PC-9 (cell line): ENCODE results near the gene RUNX1. TPM values are rescaled to one million over a fixed set of nuclear protein-coding genes. Genes with fewer than 3 reads are reported as not detected.

ENCODE experiments used
- BruUV-seq: library from RNA; stranded (reverse); fragments of 400-500 nt; replicated peaks from 2 replicates; lab custom pipeline; 2021; lab: Mats Ljungman, UMichigan
- CTCF ChIA-PET: fragments of 300-600 bp; sonication (Branson Sonifier 250); formaldehyde crosslinking; loops from one replicate; lab custom pipeline; 2022; ENCODE audit warnings: antibody characterized with exemption; lab: Charles Lee
- POLR2A ChIA-PET: fragments of 300-600 bp; sonication (Branson Sonifier 250); formaldehyde crosslinking; loops from one replicate; lab custom pipeline; 2022; ENCODE audit warnings: antibody characterized with exemption; ENCODE audit not compliant: unreplicated experiment; lab: Charles Lee
- DNase-seq, 2 experiments: peaks; one replicate each; pipeline versions ENCODE4 v3.0.0 to v3.0.0-alpha.2; 2015 to 2022; ENCODE audit warnings: mixed read lengths in 1 of 2
- H2AFZ ChIP-seq: fragments of 200-600 bp; sonication (generic); 2 replicates; pipeline ENCODE4 v1.8.1; 2017; ENCODE audit warnings: antibody characterized with exemption
- H3F3A ChIP-seq: fragments of 200-600 bp; sonication (generic); 2 replicates; pipeline ENCODE4 v1.8.1; 2017; ENCODE audit warnings: antibody characterized with exemption, mild to moderate bottlenecking, low read depth; ENCODE audit not compliant: insufficient read depth
- H3K27ac ChIP-seq: fragments of 200-600 bp; sonication (generic); 2 replicates; pipeline ENCODE4 v1.6.1; 2016; ENCODE audit warnings: mixed run types
- H3K27me3 ChIP-seq: fragments of 200-600 bp; sonication (generic); 2 replicates; pipeline ENCODE4 v1.6.1; 2016; ENCODE audit warnings: low read depth, mixed run types; ENCODE audit not compliant: insufficient read depth
- H3K36me3 ChIP-seq: fragments of 200-600 bp; sonication (generic); 2 replicates; pipeline ENCODE4 v1.6.1; 2016; ENCODE audit warnings: low read depth, mixed run types
- H3K4me1 ChIP-seq: fragments of 200-600 bp; sonication (generic); replicated peaks from 2 replicates; pipeline ENCODE4 v1.6.1; 2016; ENCODE audit warnings: mixed run types; ENCODE audit not compliant: insufficient read depth
- H3K4me2 ChIP-seq: fragments of 200-600 bp; sonication (generic); 2 replicates; pipeline ENCODE4 v1.6.1; 2017; ENCODE audit warnings: mixed run types
- H3K4me3 ChIP-seq: fragments of 200-600 bp; sonication (generic); 2 replicates; pipeline ENCODE4 v1.6.1; 2016; ENCODE audit warnings: mixed run types
- H3K79me2 ChIP-seq: fragments of 200-600 bp; sonication (generic); 2 replicates; pipeline ENCODE4 v1.6.1; 2017; ENCODE audit warnings: low read depth, mixed run types
- H3K9me2 ChIP-seq: fragments of 200-600 bp; sonication (generic); 2 replicates; pipeline ENCODE4 v1.8.1; 2017; ENCODE audit warnings: mild to moderate bottlenecking; ENCODE audit not compliant: insufficient read depth
- H3K9me3 ChIP-seq: fragments of 200-600 bp; sonication (generic); 2 replicates; pipeline ENCODE4 v1.8.1; 2016; ENCODE audit warnings: low read depth; ENCODE audit not compliant: insufficient read depth
- H4K20me1 ChIP-seq: fragments of 200-600 bp; sonication (generic); 2 replicates; pipeline ENCODE4 v1.8.1; 2017; ENCODE audit not compliant: insufficient read depth
- EZH2 ChIP-seq: fragments of 200-600 bp; sonication (generic); IDR thresholded peaks from 2 replicates; pipeline ENCODE4 v1.8.0; 2017; ENCODE audit warnings: antibody characterized with exemption, low read depth
- intact Hi-C: fragments of 100-400 bp; cut with micrococcal nuclease; formaldehyde crosslinking; loops from one replicate; pipeline ENCODE4 v1.10.0; 2022; ENCODE audit not compliant: unreplicated experiment
- total RNA-seq: library from RNA; stranded (reverse); gene quantifications from 2 replicates; pipeline ENCODE4 v1.2.3, GENCODE V29; 2021
- TF ChIP-seq, protein P1 (sequence below): fragments of 200-600 bp; sonication (generic); conservative IDR thresholded peaks from 2 replicates; pipeline ENCODE4 v1.6.1; 2017; ENCODE audit warnings: mixed run types, antibody characterized with exemption, mild to moderate bottlenecking, moderate library complexity

The RUNX1 gene
- total RNA-seq, 1 experiment from 2014 or later: 58.5 TPM

- H3K4me3 ChIP-seq: no peak overlapping the region
- H3K9me2 ChIP-seq: no peaks in the 10 kb centered on the region
- DNase-seq: no peak
- no peaks in the 10 kb centered on the region for H4K20me1 ChIP-seq
- peaks cover 95% of the 10 kb centered on the region for H3K4me1 ChIP-seq
- peaks cover 7% of the 10 kb centered on the region for H3K9me3 ChIP-seq
- no peak overlapping the region for H2AFZ ChIP-seq
- POLR2A ChIA-PET: no interaction called here
- TF ChIP-seq, protein P1, sequence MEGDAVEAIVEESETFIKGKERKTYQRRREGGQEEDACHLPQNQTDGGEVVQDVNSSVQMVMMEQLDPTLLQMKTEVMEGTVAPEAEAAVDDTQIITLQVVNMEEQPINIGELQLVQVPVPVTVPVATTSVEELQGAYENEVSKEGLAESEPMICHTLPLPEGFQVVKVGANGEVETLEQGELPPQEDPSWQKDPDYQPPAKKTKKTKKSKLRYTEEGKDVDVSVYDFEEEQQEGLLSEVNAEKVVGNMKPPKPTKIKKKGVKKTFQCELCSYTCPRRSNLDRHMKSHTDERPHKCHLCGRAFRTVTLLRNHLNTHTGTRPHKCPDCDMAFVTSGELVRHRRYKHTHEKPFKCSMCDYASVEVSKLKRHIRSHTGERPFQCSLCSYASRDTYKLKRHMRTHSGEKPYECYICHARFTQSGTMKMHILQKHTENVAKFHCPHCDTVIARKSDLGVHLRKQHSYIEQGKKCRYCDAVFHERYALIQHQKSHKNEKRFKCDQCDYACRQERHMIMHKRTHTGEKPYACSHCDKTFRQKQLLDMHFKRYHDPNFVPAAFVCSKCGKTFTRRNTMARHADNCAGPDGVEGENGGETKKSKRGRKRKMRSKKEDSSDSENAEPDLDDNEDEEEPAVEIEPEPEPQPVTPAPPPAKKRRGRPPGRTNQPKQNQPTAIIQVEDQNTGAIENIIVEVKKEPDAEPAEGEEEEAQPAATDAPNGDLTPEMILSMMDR: no peak
- TF ChIP-seq EZH2: no peak
- H3K79me2 ChIP-seq: peaks cover 56% of the 10 kb centered on the region
- H3K27ac ChIP-seq: peak overlapping the region; percentile 100
- no peaks in the 10 kb centered on the region for H3K27me3 ChIP-seq
- CTCF ChIA-PET: no interaction called here
- BruUV-seq: no TSS peak
- peaks cover 74% of the 10 kb centered on the region for H3F3A ChIP-seq
- H3K4me2 ChIP-seq: no peak overlapping the region
- H3K36me3 ChIP-seq: peaks cover 49% of the 10 kb centered on the region
- intact Hi-C loops: no loop called here
Observed at GRCh38 chr21:34810786-34811185, 238.3 kb downstream of the RUNX1 start.

- H3F3A ChIP-seq: peaks cover 73% of the 10 kb centered on the region
- TF ChIP-seq, protein P1: no peak
- no peak for TF ChIP-seq EZH2
- no peak for DNase-seq
- H3K4me1 ChIP-seq: peaks cover 94% of the 10 kb centered on the region
- H3K27ac ChIP-seq: peak overlapping the region; percentile 100
- ChIA-PET POLR2A (no interaction called here), CTCF (no interaction called here)
- H2AFZ ChIP-seq: no peak overlapping the region
- H3K4me2 ChIP-seq: peak overlapping the region; percentile 62; the same call in 1 of the 2 replicates
- H3K36me3 ChIP-seq: peaks cover 56% of the 10 kb centered on the region
- no peak overlapping the region for H3K4me3 ChIP-seq
- H3K79me2 ChIP-seq: peaks cover 63% of the 10 kb centered on the region
- BruUV-seq: no TSS peak
- H3K9me3 ChIP-seq: peaks cover 7% of the 10 kb centered on the region
- intact Hi-C loops: loop anchor here (5.0 kb wide), 1 partner anchor 72 kb away; no protein-coding TSS in a partner anchor
- H3K27me3 ChIP-seq: no peaks in the 10 kb centered on the region
- no peaks in the 10 kb centered on the region for H4K20me1 ChIP-seq
- H3K9me2 ChIP-seq: no peaks in the 10 kb centered on the region
Observed at GRCh38 chr21:34809822-34810221, 239.3 kb downstream of the RUNX1 start.

DNA sequence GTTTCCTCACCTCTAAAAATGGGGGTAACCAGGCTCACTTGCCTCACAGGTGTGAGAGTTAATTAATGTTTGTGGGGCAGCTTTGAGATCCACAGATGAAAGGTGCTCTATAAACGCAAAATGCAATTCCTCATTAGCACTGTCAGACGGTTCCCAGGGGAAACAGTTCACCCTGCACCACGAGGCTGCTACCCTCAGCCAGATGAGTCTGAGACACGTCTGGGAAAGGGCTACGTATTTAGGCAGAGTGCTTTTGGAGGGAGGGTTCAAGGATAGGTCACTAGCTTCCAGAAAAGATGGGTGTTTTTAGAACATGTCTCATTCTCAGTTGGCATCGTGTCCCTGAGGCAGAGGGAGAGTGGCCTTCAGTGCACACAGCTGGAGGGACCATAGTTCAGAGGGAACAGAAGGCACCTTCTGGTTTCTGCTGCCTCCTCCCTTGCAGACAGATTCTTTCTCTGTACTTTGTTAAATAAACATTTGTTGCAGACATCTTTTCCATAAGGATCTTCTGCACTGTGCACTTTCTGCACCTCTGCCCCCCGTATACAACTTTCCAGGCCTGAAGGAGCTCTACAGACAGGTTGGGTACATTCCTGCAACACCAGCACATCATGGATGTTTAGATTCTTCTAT lies 240.4 kb downstream of the RUNX1 start:
- Histone ChIP-seq H3K9me2 (no peaks in the 10 kb centered on the region), H4K20me1 (no peaks in the 10 kb centered on the region), H3K4me3 (no peak overlapping the region), H2AFZ (no peak overlapping the region), H3K9me3 (peaks cover 7% of the 10 kb centered on the region), H3K4me2 (peak overlapping the region; percentile 62), H3K27ac (peak overlapping the region; percentile 100), H3K4me1 (peaks cover 82% of the 10 kb centered on the region), H3K36me3 (peaks cover 59% of the 10 kb centered on the region), H3K79me2 (peaks cover 73% of the 10 kb centered on the region), H3K27me3 (no peaks in the 10 kb centered on the region), H3F3A (peaks cover 66% of the 10 kb centered on the region)
- no TSS peak for BruUV-seq
- no peak for TF ChIP-seq EZH2
- TF ChIP-seq, protein P1: no peak
- intact Hi-C loops: loop anchor here (1.0 to 5.0 kb wide), 2 partner anchors 38 to 74 kb away; no protein-coding TSS in a partner anchor
- POLR2A ChIA-PET: interaction anchor here (0.6 to 0.7 kb wide), 2 partner anchors 11 to 47 kb away, joined by 10 to 11 read pairs; no protein-coding TSS in a partner anchor
- CTCF ChIA-PET: no interaction called here
- no peak for DNase-seq
